ENCODE data around the gene MYLK4. TPM values are rescaled to one million over a fixed set of nuclear protein-coding genes. Genes with fewer than 3 reads are reported as not detected.

Gene MYLK4
- total and polyA plus RNA-seq, 4 donors, result 1.4 to 3.8 (median 2.5) TPM

DNA sequence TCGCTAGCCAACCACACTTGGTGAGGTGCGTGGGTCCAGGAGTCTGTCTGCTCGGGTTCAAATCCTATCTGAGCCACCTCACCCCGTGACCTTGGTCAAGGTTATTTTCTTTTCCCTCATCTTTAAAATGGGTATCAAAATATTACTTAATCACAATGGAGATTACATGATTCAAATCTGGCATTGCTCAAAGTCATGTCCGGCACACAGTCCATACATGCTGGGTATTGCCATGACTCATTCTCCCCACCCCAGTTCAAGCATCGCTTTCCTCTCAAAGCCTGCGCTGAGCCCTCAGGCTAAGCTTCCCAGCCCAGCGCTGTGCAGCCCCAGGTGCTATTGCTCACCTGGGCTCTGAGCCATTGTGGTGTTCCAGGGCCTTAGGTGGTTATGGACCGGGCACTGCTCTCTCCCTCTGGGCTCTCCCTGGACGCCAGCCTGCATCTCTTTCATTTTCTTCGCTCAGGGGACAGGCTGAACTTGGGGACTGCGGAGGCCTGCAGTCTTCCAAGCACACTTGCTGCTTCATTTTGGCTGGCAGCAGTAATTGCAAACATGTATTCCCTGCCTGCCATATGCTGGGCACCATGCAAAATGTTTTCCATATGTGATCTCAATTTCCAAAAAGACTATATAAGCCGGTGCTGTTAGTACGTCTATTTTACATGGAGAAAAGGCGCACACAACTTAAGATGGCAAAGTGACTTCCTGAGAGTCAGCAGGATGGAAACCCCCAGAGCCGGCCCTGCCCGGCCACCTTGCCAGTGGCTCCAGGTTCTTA lies 41.8 kb upstream of the MYLK4 start:
- peaks cover 15% of the 10 kb centered on the region for H3K4me1 ChIP-seq (ENCODE audit: control insufficient read depth, insufficient read depth, low read length)
- DNase-seq (ENCODE audit: low read depth in 4 of 6, low spot score in 6 of 6), result peak in 1 of 6 donors; percentile 90
- WGBS (ENCODE audit: insufficient coverage), result 90% methylated on average over 16 of the region's 17 CpGs
- no peak overlapping the region for H3K4me3 ChIP-seq (ENCODE audit: low read depth, low read length)
- no peaks in the 10 kb centered on the region for H3K27me3 ChIP-seq (ENCODE audit: control insufficient read depth, insufficient read depth, low read length)
- H3K27ac ChIP-seq (ENCODE audit: low read depth, low read length), result no peak overlapping the region
- H3K36me3 ChIP-seq (ENCODE audit: control insufficient read depth, insufficient read depth, low read length), result peaks cover 13% of the 10 kb centered on the region
- no peaks in the 10 kb centered on the region for H3K9me3 ChIP-seq (ENCODE audit: control insufficient read depth, insufficient read depth, low read length)

DNA sequence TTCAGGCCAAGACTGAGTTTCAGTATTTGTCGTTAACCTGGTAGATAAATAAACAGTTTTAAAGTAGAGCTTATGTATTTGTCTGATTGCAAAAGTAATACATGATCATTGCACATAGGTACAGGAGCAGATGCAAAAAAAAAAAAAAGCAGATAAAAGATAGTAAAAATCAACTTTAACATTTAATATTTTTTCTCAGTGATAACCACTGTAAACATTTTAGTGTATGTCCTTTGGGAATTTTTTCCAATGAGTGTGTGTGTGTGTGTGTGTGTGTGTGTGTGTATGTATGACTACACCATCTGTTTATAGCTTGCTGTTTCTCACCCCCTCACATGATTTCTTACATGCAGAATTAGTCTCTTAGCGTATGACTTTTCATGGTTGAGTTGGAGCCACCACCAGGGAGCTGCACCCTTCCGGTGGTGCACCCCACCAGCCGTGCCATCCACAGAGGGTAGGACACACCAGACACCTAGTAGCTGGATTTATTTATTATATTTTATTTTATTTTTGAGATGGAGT lies 40.8 kb upstream of the MYLK4 start:
- Histone ChIP-seq H3K4me3 (ENCODE audit: low read depth, low read length) (no peak overlapping the region), H3K27me3 (ENCODE audit: control insufficient read depth, insufficient read depth, low read length) (no peaks in the 10 kb centered on the region), H3K9me3 (ENCODE audit: control insufficient read depth, insufficient read depth, low read length) (no peaks in the 10 kb centered on the region), H3K4me1 (ENCODE audit: control insufficient read depth, insufficient read depth, low read length) (peaks cover 10% of the 10 kb centered on the region), H3K36me3 (ENCODE audit: control insufficient read depth, insufficient read depth, low read length) (peaks cover 9% of the 10 kb centered on the region), H3K27ac (ENCODE audit: low read depth, low read length) (no peak overlapping the region)
- DNase-seq (ENCODE audit: low read depth in 4 of 6, low spot score in 6 of 6), result peak in 1 of 6 donors; percentile 55
- no CpG with 5 or more reads among the region's 4 CpGs for WGBS (ENCODE audit: insufficient coverage)

DNA sequence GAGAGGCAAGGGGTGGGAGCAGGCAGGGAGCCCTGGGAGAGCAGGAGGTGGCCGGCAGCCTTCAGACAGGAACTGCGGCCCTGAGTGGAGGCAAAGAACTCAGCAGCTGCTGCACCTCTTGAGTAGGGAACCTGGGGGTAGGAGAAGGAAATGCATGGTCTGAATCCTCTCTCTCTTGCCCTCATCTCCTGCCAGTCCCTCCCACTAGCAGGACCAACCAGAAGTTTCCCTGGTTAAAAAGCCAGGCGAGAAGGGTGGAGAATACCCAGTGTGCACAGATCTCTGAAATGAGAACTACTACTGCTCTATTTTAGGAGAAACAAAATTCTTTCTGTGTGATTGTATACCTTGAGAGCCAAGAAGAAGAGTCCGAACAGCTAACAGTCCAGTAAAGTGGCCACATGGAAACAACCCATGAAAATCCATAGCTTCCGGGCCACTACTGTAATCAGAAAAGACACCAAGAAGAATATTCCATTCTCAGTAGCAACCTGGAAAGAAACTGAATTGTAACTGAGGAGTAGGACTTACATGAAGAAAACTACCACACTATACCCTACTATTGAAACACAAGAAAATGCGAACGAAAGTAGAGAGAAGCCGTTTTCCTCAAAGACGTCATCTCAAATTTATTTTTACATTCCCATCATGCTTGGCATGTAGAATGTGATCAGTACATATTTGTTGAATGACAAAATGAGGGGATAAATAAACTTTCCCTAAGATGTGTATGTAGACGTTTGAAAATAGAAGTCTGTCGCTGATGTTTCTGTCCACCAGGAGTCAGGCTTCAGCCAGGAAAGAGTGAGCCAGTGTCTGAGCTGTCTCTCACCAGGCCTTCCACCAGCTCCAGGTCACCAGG lies 40.1 kb upstream of the MYLK4 start:
- H3K4me1 ChIP-seq (ENCODE audit: control insufficient read depth, insufficient read depth, low read length), result peaks cover 10% of the 10 kb centered on the region
- H3K9me3 ChIP-seq (ENCODE audit: control insufficient read depth, insufficient read depth, low read length), result no peaks in the 10 kb centered on the region
- 32% methylated on average over 4 of the region's 11 CpGs for WGBS (ENCODE audit: insufficient coverage)
- H3K27me3 ChIP-seq (ENCODE audit: control insufficient read depth, insufficient read depth, low read length), result no peaks in the 10 kb centered on the region
- H3K27ac ChIP-seq (ENCODE audit: low read depth, low read length), result peak overlapping the region; percentile 36
- peak in 4 of 6 donors; percentile 24 to 80 (median 58) for DNase-seq (ENCODE audit: low read depth in 4 of 6, low spot score in 6 of 6)
- H3K4me3 ChIP-seq (ENCODE audit: low read depth, low read length), result no peak overlapping the region
- H3K36me3 ChIP-seq (ENCODE audit: control insufficient read depth, insufficient read depth, low read length), result peaks cover 11% of the 10 kb centered on the region

DNA sequence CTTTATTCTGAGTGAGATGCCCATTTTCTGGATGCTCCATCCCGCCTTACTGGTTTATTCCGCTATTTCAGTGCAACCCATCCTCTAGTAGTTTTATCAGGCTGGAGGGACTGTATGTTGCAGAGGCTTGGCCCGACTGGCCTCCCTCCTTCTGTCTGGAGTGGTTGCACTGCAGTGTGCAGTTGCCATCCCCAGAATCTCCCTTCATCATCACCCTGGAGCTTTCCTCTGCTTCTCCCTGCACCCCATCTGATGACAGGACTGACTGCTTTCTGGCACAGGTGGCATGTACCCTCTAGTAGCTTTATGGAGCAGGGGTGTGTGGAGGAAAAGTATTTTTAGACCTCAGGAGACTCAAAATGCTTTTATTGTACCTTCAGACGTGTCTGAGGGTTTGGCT lies 35.5 kb upstream of the MYLK4 start:
- H3K27me3 ChIP-seq (ENCODE audit: control insufficient read depth, insufficient read depth, low read length), result no peaks in the 10 kb centered on the region
- WGBS (ENCODE audit: insufficient coverage), result 88% methylated on average over 4 of the region's 4 CpGs
- DNase-seq (ENCODE audit: low read depth in 4 of 6, low spot score in 6 of 6), result no peak
- no peak overlapping the region for H3K4me3 ChIP-seq (ENCODE audit: low read depth, low read length)
- H3K9me3 ChIP-seq (ENCODE audit: control insufficient read depth, insufficient read depth, low read length), result no peaks in the 10 kb centered on the region
- no peak overlapping the region for H3K27ac ChIP-seq (ENCODE audit: low read depth, low read length)
- peaks cover 9% of the 10 kb centered on the region for H3K4me1 ChIP-seq (ENCODE audit: control insufficient read depth, insufficient read depth, low read length)
- peaks cover 34% of the 10 kb centered on the region for H3K36me3 ChIP-seq (ENCODE audit: control insufficient read depth, insufficient read depth, low read length)

DNA sequence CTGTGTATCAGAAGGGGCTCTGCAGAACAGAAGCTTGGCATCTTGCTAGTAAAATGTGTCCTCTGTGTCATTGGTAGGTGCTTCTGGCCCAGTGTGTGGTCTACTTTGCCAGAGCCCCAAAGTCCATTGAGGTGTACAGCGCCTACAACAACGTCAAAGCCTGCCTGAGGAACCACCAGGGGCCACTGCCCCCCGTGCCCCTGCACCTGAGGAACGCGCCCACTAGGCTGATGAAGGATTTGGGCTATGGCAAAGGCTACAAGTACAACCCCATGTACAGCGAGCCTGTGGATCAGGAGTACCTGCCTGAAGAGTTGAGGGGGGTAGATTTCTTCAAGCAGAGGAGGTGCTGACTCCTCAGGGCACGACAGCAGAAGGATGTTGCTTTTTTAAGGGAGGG lies 34.2 kb upstream of the MYLK4 start:
- Histone ChIP-seq H3K4me1 (ENCODE audit: control insufficient read depth, insufficient read depth, low read length) (peaks cover 9% of the 10 kb centered on the region), H3K27ac (ENCODE audit: low read depth, low read length) (no peak overlapping the region), H3K9me3 (ENCODE audit: control insufficient read depth, insufficient read depth, low read length) (no peaks in the 10 kb centered on the region), H3K27me3 (ENCODE audit: control insufficient read depth, insufficient read depth, low read length) (no peaks in the 10 kb centered on the region), H3K4me3 (ENCODE audit: low read depth, low read length) (no peak overlapping the region), H3K36me3 (ENCODE audit: control insufficient read depth, insufficient read depth, low read length) (peaks cover 38% of the 10 kb centered on the region)
- no peak for DNase-seq (ENCODE audit: low read depth in 4 of 6, low spot score in 6 of 6)
- 90% methylated on average over 7 of the region's 7 CpGs for WGBS (ENCODE audit: insufficient coverage)

DNA sequence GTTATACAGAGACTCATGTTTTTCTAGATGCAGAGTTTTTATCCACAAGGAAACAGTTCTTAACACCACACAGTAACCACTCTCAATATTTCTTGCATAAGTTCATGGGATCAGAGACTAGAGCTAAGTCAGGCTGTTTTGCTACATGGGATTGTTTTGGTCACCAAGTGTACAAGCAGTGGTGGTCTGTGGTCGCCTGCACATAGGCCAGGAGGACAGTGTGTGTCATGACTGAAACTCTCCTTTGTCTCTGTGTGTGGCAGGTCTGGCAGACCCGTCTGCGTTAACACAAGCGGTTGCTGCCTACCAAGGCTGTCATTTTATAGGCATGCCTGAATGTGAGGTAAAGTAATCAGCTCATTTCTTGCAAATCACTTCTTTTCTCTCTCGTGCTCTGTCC lies 33.3 kb upstream of the MYLK4 start:
- peaks cover 9% of the 10 kb centered on the region for H3K4me1 ChIP-seq (ENCODE audit: control insufficient read depth, insufficient read depth, low read length)
- H3K4me3 ChIP-seq (ENCODE audit: low read depth, low read length), result no peak overlapping the region
- 82% methylated on average over 1 of the region's 5 CpGs for WGBS (ENCODE audit: insufficient coverage)
- H3K27me3 ChIP-seq (ENCODE audit: control insufficient read depth, insufficient read depth, low read length), result no peaks in the 10 kb centered on the region
- DNase-seq (ENCODE audit: low read depth in 4 of 6, low spot score in 6 of 6), result no peak
- no peaks in the 10 kb centered on the region for H3K9me3 ChIP-seq (ENCODE audit: control insufficient read depth, insufficient read depth, low read length)
- H3K27ac ChIP-seq (ENCODE audit: low read depth, low read length), result no peak overlapping the region
- H3K36me3 ChIP-seq (ENCODE audit: control insufficient read depth, insufficient read depth, low read length), result peaks cover 41% of the 10 kb centered on the region

DNA sequence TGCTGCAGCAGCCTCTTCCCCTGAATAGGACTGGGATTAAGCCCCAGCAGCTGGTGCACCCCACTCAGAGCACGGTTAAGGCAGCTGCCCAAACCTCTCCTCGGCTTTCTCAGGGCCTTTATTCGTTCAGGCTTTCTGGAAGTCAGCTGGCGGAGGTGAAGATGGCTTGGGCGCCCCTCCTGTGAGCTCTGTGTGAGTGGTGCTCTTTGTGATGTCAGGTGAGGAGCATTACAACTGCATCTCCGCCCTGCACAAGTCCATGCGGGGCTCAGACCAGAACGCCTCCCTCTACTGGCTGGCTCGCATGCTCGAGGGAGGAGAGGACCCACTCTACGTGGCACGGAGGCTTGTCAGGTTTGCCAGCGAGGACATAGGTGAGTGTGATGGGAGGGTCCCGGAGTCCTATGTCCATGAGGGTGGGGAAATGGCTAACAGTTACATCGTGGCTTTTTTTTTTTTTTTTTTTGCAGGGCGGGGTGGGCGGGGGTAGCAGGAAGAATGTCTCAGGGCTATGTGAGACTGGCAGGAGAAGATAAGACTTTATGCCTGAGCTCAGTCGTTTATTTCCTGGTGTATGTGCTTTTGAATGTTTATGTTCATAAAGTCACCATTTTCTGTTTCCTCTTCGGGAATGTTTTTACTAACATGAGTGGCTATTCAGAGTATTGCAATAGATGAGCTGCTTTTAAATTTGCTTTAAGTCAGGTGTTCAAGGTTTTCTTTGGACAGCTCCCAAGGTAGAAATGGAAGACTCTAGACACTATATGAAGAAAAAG lies 32.7 kb upstream of the MYLK4 start:
- Histone ChIP-seq H3K27ac (ENCODE audit: low read depth, low read length) (no peak overlapping the region), H3K27me3 (ENCODE audit: control insufficient read depth, insufficient read depth, low read length) (no peaks in the 10 kb centered on the region), H3K4me3 (ENCODE audit: low read depth, low read length) (no peak overlapping the region), H3K9me3 (ENCODE audit: control insufficient read depth, insufficient read depth, low read length) (no peaks in the 10 kb centered on the region), H3K4me1 (ENCODE audit: control insufficient read depth, insufficient read depth, low read length) (peaks cover 9% of the 10 kb centered on the region), H3K36me3 (ENCODE audit: control insufficient read depth, insufficient read depth, low read length) (peaks cover 40% of the 10 kb centered on the region)
- DNase-seq (ENCODE audit: low read depth in 4 of 6, low spot score in 6 of 6), result no peak
- 57% methylated on average over 10 of the region's 19 CpGs for WGBS (ENCODE audit: insufficient coverage)

DNA sequence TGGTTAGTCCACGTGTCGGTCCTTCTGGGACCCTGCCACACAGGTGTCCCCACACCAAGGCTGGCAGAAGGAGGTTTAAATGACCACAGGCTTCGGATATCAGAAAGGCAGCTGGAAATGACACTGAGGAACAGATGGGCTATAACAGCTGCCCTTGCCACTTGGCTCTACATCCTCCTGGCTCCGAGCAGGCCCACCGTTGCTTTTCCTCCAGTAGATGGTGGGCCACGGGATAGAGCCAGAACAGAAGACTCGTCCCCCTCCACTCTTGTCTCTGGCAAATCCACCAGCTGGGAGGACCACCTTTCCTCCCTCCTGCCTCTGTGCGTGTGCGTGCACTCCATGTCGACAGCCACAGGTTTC lies 32.1 kb upstream of the MYLK4 start:
- Histone ChIP-seq H3K27me3 (ENCODE audit: control insufficient read depth, insufficient read depth, low read length) (no peaks in the 10 kb centered on the region), H3K27ac (ENCODE audit: low read depth, low read length) (no peak overlapping the region), H3K4me1 (ENCODE audit: control insufficient read depth, insufficient read depth, low read length) (peaks cover 9% of the 10 kb centered on the region), H3K36me3 (ENCODE audit: control insufficient read depth, insufficient read depth, low read length) (peaks cover 40% of the 10 kb centered on the region), H3K4me3 (ENCODE audit: low read depth, low read length) (no peak overlapping the region), H3K9me3 (ENCODE audit: control insufficient read depth, insufficient read depth, low read length) (no peaks in the 10 kb centered on the region)
- DNase-seq (ENCODE audit: low read depth in 4 of 6, low spot score in 6 of 6), result no peak
- 69% methylated on average over 10 of the region's 10 CpGs for WGBS (ENCODE audit: insufficient coverage)

DNA sequence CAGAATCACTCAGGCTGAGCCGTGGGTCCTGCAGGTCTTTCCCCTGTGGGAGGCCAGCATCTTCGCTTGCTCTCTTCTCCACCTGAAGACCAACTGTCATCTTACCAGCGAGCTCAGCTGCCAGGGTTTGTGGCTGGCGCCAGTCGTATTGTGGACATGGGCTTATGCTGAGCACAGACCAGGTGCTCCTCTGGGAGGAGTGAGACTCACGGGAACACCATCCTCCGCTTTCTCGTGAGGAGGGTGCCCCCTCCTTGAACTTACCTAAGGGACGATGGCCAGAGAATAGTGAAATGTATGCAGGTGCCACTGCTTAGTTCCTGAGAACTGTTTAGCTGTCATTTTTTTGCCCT lies 31.6 kb upstream of the MYLK4 start:
- 88% methylated on average over 5 of the region's 9 CpGs for WGBS (ENCODE audit: insufficient coverage)
- H3K27ac ChIP-seq (ENCODE audit: low read depth, low read length), result no peak overlapping the region
- H3K36me3 ChIP-seq (ENCODE audit: control insufficient read depth, insufficient read depth, low read length), result peaks cover 40% of the 10 kb centered on the region
- peaks cover 9% of the 10 kb centered on the region for H3K4me1 ChIP-seq (ENCODE audit: control insufficient read depth, insufficient read depth, low read length)
- no peak for DNase-seq (ENCODE audit: low read depth in 4 of 6, low spot score in 6 of 6)
- no peaks in the 10 kb centered on the region for H3K9me3 ChIP-seq (ENCODE audit: control insufficient read depth, insufficient read depth, low read length)
- H3K27me3 ChIP-seq (ENCODE audit: control insufficient read depth, insufficient read depth, low read length), result no peaks in the 10 kb centered on the region
- no peak overlapping the region for H3K4me3 ChIP-seq (ENCODE audit: low read depth, low read length)
